Erythroblast (primary cell): ENCODE measurements around the gene VGLL2.

ENCODE experiments used
- DNase-seq, 2 experiments: peaks; one replicate each; lab custom pipeline; 2025; lab: John Stamatoyannopoulos, UW
- GATA1 ChIP-seq: IDR thresholded peaks from 2 replicates; pipeline ENCODE4 v1.6.1; 2011; ENCODE audit warnings: low read depth, mild to moderate bottlenecking, control low read depth, low read length, moderate library complexity
- POLR2A ChIP-seq: IDR thresholded peaks from 2 replicates; pipeline ENCODE4 v1.6.1; 2011; ENCODE audit warnings: mild to moderate bottlenecking, low read length

The VGLL2 gene

GRCh38 chr6:117263353-117263927 is 1.9 kb upstream of the VGLL2 start:
- TF ChIP-seq GATA1 (no peak), POLR2A (no peak)
- DNase-seq: no peak

- no peak for DNase-seq
- TF ChIP-seq POLR2A: no peak
- no peak for TF ChIP-seq GATA1
Measured at GRCh38 chr6:117264369-117264691, 1.0 kb upstream of the VGLL2 start.

DNA sequence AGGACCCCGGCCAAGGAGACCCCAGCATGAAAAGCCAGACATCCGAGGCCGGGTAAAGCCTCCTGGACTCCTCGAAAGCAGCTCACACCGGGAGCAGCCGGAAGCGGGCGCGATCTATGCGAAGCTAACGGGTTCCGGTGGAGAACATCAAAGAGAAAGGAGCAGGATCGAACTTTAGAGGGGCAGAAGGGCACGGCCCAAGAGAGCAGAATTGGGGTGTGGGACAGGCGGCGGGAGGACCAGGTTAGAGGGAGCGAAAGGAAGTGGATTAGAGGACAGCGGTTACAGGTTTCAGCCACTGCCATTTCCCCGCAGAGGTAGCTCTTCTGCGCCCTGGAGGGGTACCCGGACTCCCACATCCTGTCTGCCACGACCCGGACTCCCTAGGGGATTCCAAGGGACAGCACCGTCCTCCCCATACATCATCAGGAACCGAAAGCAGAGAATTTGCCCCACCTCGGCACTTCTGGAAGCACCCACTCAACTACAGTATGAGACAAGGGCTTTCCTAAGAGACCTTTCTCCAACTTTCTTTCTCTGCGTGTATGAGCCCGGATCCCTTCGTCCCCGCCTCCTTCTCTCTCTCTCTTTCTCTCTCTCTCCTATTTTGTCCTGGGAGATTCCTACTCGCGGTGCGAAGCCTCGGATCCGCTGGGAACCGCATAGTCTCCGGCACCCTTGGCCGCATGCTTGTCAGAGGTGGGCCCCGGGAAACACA is 507 bp upstream of the VGLL2 start:
- DNase-seq: no peak
- TF ChIP-seq POLR2A: no peak
- no peak for TF ChIP-seq GATA1

DNA sequence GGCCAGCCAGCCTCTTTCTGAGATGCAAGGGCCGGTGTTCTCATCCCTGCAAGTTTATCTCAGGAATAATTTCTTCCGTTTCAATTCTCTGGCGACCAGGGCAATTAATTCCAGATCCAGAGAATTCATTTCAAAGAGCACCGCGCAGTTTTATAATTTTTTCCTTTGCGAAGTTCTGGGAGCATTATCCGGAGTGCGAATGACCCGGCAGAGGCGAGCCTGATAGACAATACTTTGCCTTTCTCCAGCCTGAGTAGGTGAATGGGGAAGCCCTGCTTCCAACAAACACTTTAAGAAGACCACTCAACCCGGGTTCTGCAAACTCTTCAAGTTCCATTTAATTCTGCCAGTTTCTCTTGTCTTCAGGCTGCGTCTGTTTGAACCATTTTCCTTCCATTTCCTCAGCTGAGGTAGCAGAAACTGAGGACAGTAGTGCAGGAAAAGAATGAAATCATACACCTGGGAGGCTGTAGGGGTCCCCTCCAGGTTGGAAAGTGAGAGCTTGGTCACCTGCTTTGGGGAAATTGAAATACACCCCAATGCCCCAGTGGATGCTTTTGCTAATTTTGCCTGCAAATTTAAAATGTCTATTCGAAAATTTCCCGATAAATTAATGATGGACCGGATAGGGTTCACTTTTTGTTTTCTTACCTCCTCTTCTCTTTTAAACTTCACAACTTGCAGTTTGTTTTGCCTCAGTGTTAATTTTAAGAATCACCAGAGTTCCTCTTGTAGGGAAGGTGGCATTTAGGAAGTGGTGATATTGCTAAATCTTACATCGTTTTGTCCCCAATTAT is 1.1 kb downstream of the VGLL2 start:
- no peak for TF ChIP-seq POLR2A
- DNase-seq: no peak

DNA sequence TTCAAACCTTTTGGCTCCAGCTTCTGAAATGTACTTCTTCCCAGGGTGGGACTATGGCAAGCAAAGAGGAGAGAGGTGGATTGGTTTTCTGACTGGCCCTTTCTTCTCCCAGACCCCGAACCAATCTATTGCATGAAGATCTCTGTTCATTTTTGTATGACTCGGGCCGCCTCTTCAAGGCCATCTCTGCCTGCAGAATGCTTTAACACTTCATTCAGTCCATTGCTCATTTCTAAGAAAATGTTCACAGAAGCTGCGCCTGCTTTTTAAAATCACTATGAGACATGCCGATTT is 1.6 kb downstream of the VGLL2 start:
- TF ChIP-seq POLR2A: no peak
- no peak for TF ChIP-seq GATA1
- no peak for DNase-seq

DNA sequence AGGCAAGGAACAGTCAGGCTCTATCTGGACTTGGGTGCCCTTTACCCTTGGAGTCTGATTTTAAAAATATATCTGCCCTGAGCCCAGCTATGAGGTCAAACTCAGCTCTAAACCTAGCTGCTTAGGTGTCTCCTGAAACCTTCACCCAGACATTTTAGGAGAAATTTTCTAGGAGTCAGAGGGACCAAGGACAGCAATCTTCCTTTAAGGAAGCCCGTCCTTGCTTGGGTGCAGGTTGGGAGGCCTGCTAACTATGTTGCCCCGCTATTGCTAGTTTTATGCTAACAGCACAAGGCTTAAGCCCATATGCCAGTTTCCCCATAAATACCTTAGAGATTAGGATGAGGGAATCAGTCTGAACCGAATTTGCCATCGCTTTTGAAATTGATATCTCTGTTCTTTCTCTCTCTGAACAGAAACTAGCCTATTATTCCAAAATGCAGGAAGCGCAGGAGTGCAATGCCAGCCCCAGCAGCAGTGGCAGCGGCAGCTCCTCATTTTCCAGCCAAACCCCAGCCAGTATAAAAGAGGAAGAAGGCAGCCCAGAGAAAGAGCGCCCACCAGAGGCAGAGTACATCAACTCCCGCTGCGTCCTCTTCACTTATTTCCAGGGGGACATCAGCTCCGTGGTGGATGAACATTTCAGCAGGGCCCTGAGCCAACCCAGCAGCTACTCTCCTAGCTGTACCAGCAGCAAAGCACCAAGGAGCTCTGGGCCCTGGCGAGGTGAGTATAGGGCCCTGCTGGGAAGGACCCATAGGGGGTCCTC is 2.6 kb downstream of the VGLL2 start:
- no peak for DNase-seq
- TF ChIP-seq GATA1 (no peak), POLR2A (no peak)

GRCh38 chr6:117268924-117269323 is 3.6 kb downstream of the VGLL2 start:
- TF ChIP-seq GATA1 (no peak), POLR2A (no peak)
- DNase-seq: no peak

GRCh38 chr6:117269638-117270054 is 4.3 kb downstream of the VGLL2 start:
- TF ChIP-seq POLR2A: no peak
- TF ChIP-seq GATA1: no peak

GRCh38 chr6:117270055-117270842 is 4.9 kb downstream of the VGLL2 start:
- TF ChIP-seq GATA1 (no peak), POLR2A (no peak)
- DNase-seq: no peak

More at GRCh38 chr6:117269638-117270054, 4.3 kb downstream of the VGLL2 start:
- DNase-seq: no peak

DNA sequence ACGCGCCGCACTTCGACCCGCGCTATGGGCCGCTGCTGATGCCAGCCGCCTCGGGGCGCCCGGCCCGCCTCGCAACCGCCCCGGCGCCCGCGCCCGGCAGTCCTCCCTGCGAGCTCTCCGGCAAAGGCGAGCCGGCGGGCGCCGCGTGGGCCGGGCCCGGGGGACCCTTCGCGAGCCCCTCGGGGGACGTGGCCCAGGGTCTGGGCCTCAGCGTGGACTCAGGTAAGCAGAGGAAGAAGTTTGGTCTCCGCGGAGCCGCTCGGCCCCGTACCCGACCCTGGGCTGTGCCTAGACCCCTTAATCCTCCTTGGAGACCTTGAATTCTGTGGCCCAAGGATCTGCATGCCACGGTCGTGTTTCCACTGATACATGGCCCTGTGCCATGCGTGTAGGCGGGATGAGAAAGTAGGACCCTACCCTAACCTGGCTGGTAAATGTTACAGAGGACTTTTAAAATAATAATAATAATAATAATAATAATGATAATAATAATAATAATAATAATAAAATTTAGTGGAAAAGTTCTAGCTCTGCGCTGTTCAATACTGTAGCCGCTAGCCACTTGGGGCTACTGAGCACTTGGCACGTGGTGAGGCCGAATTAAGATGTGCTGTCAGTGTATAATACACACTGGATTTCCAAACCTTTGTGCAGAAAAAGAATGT is 5.6 kb downstream of the VGLL2 start:
- no peak for DNase-seq
- TF ChIP-seq GATA1 (no peak), POLR2A (no peak)

DNA sequence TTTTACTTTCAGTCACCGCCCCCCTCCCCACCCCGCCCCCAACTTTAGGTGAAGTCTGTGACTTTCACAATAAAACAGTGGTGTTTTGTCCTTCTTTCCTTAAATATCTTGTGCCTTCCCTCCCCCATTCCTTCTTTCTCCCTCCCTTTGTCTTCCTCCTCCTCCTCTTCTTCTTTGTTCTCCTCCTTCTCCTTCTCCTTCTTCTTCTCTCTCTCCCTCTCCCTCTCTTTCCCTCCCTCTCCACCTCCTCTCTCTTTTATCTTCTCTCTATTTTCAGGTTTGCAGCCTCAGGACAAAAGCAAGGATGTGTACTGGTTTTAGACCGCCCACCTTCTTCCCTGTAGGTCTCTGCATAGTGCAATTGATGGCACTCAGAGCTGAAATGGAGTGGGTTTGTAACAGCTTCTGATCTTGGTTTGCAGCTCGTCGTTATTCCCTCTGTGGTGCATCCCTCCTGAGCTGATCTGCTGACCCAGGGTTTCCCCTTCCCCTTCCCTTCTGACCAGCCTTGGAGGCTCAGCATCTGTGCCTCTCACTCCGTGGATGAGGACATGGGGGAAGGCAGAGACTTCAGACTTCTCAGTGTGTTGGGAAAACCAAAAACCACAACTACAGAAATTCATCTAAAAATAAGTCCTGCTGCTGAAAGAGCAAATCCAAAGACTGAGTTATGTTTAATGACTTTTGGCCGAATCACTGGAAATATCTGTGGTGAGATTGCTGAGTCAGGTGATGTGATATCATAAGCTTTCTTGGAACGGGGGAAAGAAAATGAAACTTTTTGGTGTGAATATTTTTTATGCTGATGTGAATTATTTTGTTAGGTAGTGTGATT is 6.9 kb downstream of the VGLL2 start:
- TF ChIP-seq POLR2A (no peak), GATA1 (no peak)
- DNase-seq: no peak

DNA sequence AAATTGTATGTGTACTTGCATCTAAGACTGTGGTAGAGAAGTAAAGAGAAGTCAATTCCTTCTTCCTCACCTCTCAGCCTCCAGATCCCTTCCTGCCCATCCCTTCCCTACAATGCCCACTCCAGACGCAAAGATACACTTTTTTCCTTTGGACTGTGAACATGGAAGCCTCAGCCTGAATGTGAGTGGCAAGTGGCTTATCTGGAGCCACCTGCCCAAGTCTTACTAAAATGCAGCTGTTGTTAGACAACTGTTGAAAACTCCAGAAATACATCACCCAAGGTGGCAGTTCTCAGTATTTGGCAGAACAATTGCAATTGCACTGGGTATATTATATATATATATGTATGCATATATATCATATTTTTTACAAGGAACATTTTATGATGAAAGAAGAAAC is 7.5 kb downstream of the VGLL2 start:
- TF ChIP-seq POLR2A (no peak), GATA1 (no peak)
- no peak for DNase-seq
